OCI-LY7 (cell line): ENCODE results near the gene DGLUCY. TPM values are rescaled to one million over a fixed set of nuclear protein-coding genes. Genes with fewer than 3 reads are reported as not detected.
"Not testable (repeated sequence)": the region's sequence is repeated elsewhere in the genome, so short reads cannot be mapped to it uniquely, and the experiment has no call there.

ENCODE experiments used
- BruUV-seq: library from RNA; stranded (reverse); fragments of 400-500 nt; replicated peaks from 2 replicates; lab custom pipeline; 2021; lab: Mats Ljungman, UMichigan
- CTCF ChIA-PET: fragments of 300-600 bp; sonication (Branson Sonifier 250); formaldehyde crosslinking; loops from one replicate; lab custom pipeline; 2022; ENCODE audit warnings: antibody characterized with exemption; ENCODE audit not compliant: unreplicated experiment; lab: Charles Lee
- POLR2A ChIA-PET: fragments of 300-600 bp; sonication (Branson Sonifier 250); formaldehyde crosslinking; loops from one replicate; lab custom pipeline; 2022; ENCODE audit warnings: antibody characterized with exemption; lab: Charles Lee
- DNase-seq: peaks from one replicate; pipeline ENCODE4 v3.0.0-alpha.2; 2015; ENCODE audit warnings: low spot score
- H2AFZ ChIP-seq: fragments of 200-600 bp; sonication (generic), shearing (Covaris generic); 2 replicates; pipeline ENCODE4 v1.6.1; 2014; ENCODE audit warnings: mild to moderate bottlenecking, antibody characterized with exemption, low read length, moderate library complexity
- H3K27ac ChIP-seq: fragments of 200-600 bp; sonication (generic); 2 replicates; pipeline ENCODE4 v1.5.1; 2014; ENCODE audit warnings: mixed run types, low read depth, mild to moderate bottlenecking, moderate library complexity, low read length, inconsistent platforms; ENCODE audit not compliant: poor library complexity, severe bottlenecking
- H3K36me3 ChIP-seq: fragments of 200-600 bp; sonication (generic); 2 replicates; pipeline ENCODE4 v1.6.1; 2014; ENCODE audit warnings: mild to moderate bottlenecking, antibody characterized with exemption, low read length, moderate library complexity, mixed read lengths; ENCODE audit not compliant: insufficient read depth
- H3K4me1 ChIP-seq: fragments of 200-600 bp; sonication (generic); 2 replicates; pipeline ENCODE4 v1.5.1; 2014; ENCODE audit warnings: mild to moderate bottlenecking, low read length; ENCODE audit not compliant: insufficient read depth, poor library complexity, severe bottlenecking
- H3K4me2 ChIP-seq: fragments of 200-600 bp; sonication (generic); 2 replicates; pipeline ENCODE4 v1.6.1; 2014; ENCODE audit warnings: mild to moderate bottlenecking, low read length
- H3K4me3 ChIP-seq: fragments of 200-600 bp; sonication (generic); 2 replicates; pipeline ENCODE4 v1.5.1; 2014; ENCODE audit warnings: mild to moderate bottlenecking, low read depth, low read length; ENCODE audit not compliant: poor library complexity, severe bottlenecking
- H3K79me2 ChIP-seq: fragments of 200-600 bp; sonication (generic); 2 replicates; pipeline ENCODE4 v1.6.1; 2016; ENCODE audit warnings: low read depth, mild to moderate bottlenecking, low read length, moderate library complexity, mixed read lengths; ENCODE audit not compliant: insufficient read depth
- H3K9me2 ChIP-seq: fragments of 200-600 bp; sonication (generic); 2 replicates; pipeline ENCODE4 v1.6.1; 2016; ENCODE audit warnings: mild to moderate bottlenecking, low read length, mixed read lengths; ENCODE audit not compliant: insufficient read depth
- H3K9me3 ChIP-seq: fragments of 200-600 bp; sonication (generic); 2 replicates; pipeline ENCODE4 v1.6.1; 2014; ENCODE audit warnings: mild to moderate bottlenecking, mixed run types, low read length, mixed read lengths
- H4K20me1 ChIP-seq: fragments of 200-600 bp; sonication (generic); 2 replicates; pipeline ENCODE4 v1.6.1; 2014; ENCODE audit warnings: mild to moderate bottlenecking, antibody characterized with exemption, low read length, moderate library complexity, mixed read lengths; ENCODE audit not compliant: insufficient read depth
- CTCF ChIP-seq: fragments of 200-600 bp; sonication (generic); conservative IDR thresholded peaks from 2 replicates; pipeline ENCODE4 v1.5.1; 2014; ENCODE audit warnings: mild to moderate bottlenecking, antibody characterized with exemption, low read length, moderate library complexity, mixed read lengths
- EZH2phosphoT487 ChIP-seq: fragments of 200-600 bp; sonication (generic); IDR thresholded peaks from 2 replicates; pipeline ENCODE4 v1.6.1; 2018; ENCODE audit warnings: low read depth, borderline replicate concordance, mild to moderate bottlenecking, mixed run types, antibody characterized with exemption, low read length, moderate library complexity, mixed read lengths
- intact Hi-C: fragments of 100-400 bp; cut with micrococcal nuclease; formaldehyde crosslinking; loops from one replicate; pipeline ENCODE4 v1.10.0; 2022; ENCODE audit not compliant: unreplicated experiment
- total RNA-seq, 2 experiments: library from RNA; depleted of rRNA in 1 of 2; stranded (reverse); fragments of >200 nt in 1 of 2; shearing (Covaris generic) in 1 of 2; gene quantifications; 2 replicates each; pipeline ENCODE4 v1.2.3, GENCODE V29; 2014 to 2022

The DGLUCY gene
- total RNA-seq, 2 experiments from 2014 or later: 37.6 to 56.8 TPM

DNA sequence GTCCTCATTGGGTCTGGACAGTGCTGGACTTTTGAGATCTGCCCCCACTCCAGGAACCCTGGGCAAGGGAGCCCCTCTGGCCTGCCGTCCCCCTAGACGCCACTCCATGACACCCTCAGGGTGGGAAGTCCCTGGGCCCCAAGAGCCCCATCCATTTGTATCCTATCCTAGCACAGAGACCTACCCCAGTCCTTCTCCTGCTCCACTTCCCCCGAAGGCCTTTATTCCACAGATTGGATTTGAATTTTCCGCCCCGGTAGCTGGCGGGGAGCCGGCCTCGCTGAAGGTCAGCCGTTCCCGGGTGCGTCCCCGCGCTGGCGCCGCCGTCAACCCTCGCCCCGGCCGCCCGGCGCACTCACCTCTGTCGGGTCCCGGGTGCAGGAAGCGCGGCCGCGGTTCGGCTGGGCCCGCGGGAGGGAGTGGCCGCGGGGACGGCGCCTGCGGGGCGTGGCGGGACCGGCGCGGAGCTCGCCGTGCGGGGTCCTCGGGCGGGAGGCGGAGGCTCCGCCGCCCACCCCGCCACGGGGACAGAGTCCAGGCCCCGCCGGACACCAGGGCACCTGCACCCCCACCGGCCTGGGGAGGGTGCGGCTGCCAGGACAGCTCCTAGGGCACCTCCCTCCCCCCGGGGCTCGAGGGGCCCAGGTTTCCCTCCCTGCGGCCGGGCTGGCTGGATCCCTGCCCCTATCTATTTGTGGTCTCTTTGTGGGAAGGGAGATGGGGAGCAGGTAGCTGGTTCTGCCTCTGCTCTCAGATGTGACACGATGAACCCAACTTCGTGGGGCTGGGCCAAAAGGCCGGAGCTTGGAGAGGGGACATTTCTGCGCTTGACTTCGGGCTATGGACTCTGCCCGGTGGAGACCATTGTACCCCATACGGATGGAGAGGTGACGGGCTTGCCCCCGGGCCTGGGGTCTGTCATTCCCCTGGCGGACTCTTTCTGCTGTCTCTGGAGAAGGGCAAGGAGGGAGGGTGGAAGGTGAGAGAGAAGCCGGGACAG, 150.6 kb downstream of the DGLUCY start:
- POLR2A ChIA-PET: interaction anchor here (1.2 kb wide), 1 partner anchor 12 kb away, joined by 3 read pairs; no protein-coding TSS in a partner anchor
- Histone ChIP-seq H2AFZ (no peak overlapping the region), H3K9me2 (no peaks in the 10 kb centered on the region), H3K9me3 (no peaks in the 10 kb centered on the region), H3K36me3 (peaks cover 19% of the 10 kb centered on the region), H3K4me1 (peaks cover 6% of the 10 kb centered on the region), H3K27ac (no peak overlapping the region), H3K4me3 (no peak overlapping the region), H3K79me2 (no peaks in the 10 kb centered on the region), H3K4me2 (no peak overlapping the region), H4K20me1 (no peaks in the 10 kb centered on the region)
- no peak for DNase-seq
- CTCF ChIA-PET: no interaction called here
- TF ChIP-seq CTCF (no peak), EZH2phosphoT487 (no peak)
- BruUV-seq: no TSS peak
- intact Hi-C loops: no loop called here

- Histone ChIP-seq H3K36me3 (peaks cover 28% of the 10 kb centered on the region), H3K4me1 (peaks cover 6% of the 10 kb centered on the region), H4K20me1 (no peaks in the 10 kb centered on the region), H3K4me3 (no peak overlapping the region), H3K9me2 (no peaks in the 10 kb centered on the region), H3K79me2 (no peaks in the 10 kb centered on the region), H3K27ac (no peak overlapping the region), H3K4me2 (no peak overlapping the region), H3K9me3 (no peaks in the 10 kb centered on the region), H2AFZ (no peak overlapping the region)
- ChIA-PET CTCF (interaction anchor here (0.6 kb wide), 1 partner anchor 436 kb away, joined by 3 read pairs; no protein-coding TSS in a partner anchor), POLR2A (interaction anchor here (1.2 kb wide), 1 partner anchor 13 kb away, joined by 3 read pairs; no protein-coding TSS in a partner anchor)
- TF ChIP-seq CTCF: no peak
- no peak for TF ChIP-seq EZH2phosphoT487
- no peak for DNase-seq
- intact Hi-C loops: no loop called here
- BruUV-seq: no TSS peak
Observed at GRCh38 chr14:91265404-91265803, 151.5 kb downstream of the DGLUCY start.

DNA sequence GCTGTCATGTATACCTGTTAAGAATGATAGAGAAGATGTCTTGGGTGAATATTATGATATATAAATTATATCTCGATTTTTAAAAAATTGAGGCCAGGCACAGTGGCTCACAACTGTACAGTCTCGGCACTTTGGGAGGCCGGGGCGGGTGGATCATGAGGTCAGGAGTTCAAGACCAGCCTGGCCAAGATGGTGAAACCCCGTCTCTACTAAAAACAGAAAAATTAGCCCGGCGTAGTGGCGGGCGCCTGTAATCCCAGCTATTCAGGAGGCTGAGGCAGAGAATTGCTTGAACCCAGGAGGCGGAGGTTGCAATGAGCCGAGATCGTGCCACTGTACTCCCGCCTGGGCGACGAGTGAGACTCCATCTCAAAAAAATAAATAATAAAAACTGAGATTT, 152.4 kb downstream of the DGLUCY start:
- H3K27ac ChIP-seq, H3K9me3 ChIP-seq, H3K79me2 ChIP-seq, H4K20me1 ChIP-seq, H3K4me1 ChIP-seq, H3K4me3 ChIP-seq, intact Hi-C loops, BruUV-seq, H3K4me2 ChIP-seq, H2AFZ ChIP-seq, H3K9me2 ChIP-seq, CTCF ChIA-PET, DNase-seq: not testable (repeated sequence)
- POLR2A ChIA-PET: interaction anchor here (0.5 kb wide), 1 partner anchor 1488 kb away, joined by 4 read pairs; no protein-coding TSS in a partner anchor
- peaks cover 34% of the 10 kb centered on the region for H3K36me3 ChIP-seq
